ENCODE data around the gene DSCAM. TPM values are rescaled to one million over a fixed set of nuclear protein-coding genes. Genes with fewer than 3 reads are reported as not detected.

DSCAM gene
- polyA plus RNA-seq, 1 experiment, result not detected

DNA sequence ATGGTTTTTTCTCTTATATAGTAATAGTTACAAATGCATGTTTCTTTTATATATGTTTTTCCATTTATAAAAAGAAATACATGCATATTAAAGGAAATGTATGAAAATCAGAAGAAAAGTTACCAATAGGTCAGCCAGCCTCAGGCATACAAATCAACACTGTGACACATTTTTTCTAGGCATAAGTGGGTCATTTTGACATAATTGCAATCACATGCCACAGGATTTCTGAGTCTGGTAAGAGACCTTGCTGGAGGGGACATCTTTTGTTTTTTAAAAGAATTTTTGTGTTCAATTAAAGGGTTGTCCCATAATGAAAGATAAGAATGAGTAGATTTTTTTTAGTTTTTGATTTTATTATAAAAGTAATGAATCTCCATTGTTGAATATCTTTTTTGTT, 506.6 kb downstream of the DSCAM start:
- no peak overlapping the region for H3K27ac ChIP-seq (ENCODE audit: low read depth, low read length)
- H3K9me3 ChIP-seq (ENCODE audit: control insufficient read depth, insufficient read depth, low read length), result peaks cover 13% of the 10 kb centered on the region
- H3K27me3 ChIP-seq (ENCODE audit: control insufficient read depth, insufficient read depth, low read length), result no peaks in the 10 kb centered on the region
- TF ChIP-seq, protein P1, sequence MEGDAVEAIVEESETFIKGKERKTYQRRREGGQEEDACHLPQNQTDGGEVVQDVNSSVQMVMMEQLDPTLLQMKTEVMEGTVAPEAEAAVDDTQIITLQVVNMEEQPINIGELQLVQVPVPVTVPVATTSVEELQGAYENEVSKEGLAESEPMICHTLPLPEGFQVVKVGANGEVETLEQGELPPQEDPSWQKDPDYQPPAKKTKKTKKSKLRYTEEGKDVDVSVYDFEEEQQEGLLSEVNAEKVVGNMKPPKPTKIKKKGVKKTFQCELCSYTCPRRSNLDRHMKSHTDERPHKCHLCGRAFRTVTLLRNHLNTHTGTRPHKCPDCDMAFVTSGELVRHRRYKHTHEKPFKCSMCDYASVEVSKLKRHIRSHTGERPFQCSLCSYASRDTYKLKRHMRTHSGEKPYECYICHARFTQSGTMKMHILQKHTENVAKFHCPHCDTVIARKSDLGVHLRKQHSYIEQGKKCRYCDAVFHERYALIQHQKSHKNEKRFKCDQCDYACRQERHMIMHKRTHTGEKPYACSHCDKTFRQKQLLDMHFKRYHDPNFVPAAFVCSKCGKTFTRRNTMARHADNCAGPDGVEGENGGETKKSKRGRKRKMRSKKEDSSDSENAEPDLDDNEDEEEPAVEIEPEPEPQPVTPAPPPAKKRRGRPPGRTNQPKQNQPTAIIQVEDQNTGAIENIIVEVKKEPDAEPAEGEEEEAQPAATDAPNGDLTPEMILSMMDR (IDR thresholded peaks at IDR 0.05; ENCODE audit: low read depth, low read length), result no peak
- POLR2A ChIA-PET, result no interaction called here
- no peak for DNase-seq (ENCODE audit: low read depth, low spot score)
- CTCF ChIA-PET, result no interaction called here
- H3K4me3 ChIP-seq (ENCODE audit: low read depth, low read length), result no peak overlapping the region

- POLR2A ChIA-PET, result no interaction called here
- DNase-seq (ENCODE audit: low read depth, low spot score), result no peak
- Histone ChIP-seq H3K4me3 (ENCODE audit: low read depth, low read length) (no peak overlapping the region), H3K9me3 (ENCODE audit: control insufficient read depth, insufficient read depth, low read length) (peaks cover 22% of the 10 kb centered on the region), H3K27me3 (ENCODE audit: control insufficient read depth, insufficient read depth, low read length) (no peaks in the 10 kb centered on the region), H3K27ac (ENCODE audit: low read depth, low read length) (no peak overlapping the region)
- CTCF ChIA-PET, result no interaction called here
- TF ChIP-seq, protein P1 (IDR thresholded peaks at IDR 0.05; ENCODE audit: low read depth, low read length), result no peak
These were observed 507.9 kb downstream of the DSCAM start for GRCh38 chr21:40339050-40339449.

DNA sequence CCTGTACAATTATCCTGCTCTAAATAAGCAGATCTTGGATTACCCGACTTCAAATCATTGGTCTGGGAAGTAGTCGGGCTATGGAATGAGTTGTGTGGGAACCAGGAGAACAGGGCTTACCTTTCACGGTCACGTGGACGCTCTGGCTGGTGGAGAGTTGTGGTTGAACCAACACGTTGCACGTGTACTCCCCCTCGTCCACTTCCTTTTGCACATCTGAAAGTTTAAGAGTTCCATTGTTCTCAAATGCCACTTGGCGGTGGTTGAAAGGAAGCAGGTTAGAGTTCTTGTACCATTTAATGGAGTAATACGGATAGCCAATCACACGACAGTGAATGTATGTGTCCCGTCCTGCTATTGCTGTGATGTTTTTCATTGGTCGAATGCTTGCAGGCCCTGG, 509.0 kb downstream of the DSCAM start:
- Histone ChIP-seq H3K9me3 (ENCODE audit: control insufficient read depth, insufficient read depth, low read length) (peaks cover 27% of the 10 kb centered on the region), H3K27ac (ENCODE audit: low read depth, low read length) (no peak overlapping the region), H3K4me3 (ENCODE audit: low read depth, low read length) (no peak overlapping the region), H3K27me3 (ENCODE audit: control insufficient read depth, insufficient read depth, low read length) (no peaks in the 10 kb centered on the region)
- TF ChIP-seq, protein P1 (IDR thresholded peaks at IDR 0.05; ENCODE audit: low read depth, low read length), result no peak
- no peak for DNase-seq (ENCODE audit: low read depth, low spot score)
- ChIA-PET POLR2A (no interaction called here), CTCF (no interaction called here)

DNA sequence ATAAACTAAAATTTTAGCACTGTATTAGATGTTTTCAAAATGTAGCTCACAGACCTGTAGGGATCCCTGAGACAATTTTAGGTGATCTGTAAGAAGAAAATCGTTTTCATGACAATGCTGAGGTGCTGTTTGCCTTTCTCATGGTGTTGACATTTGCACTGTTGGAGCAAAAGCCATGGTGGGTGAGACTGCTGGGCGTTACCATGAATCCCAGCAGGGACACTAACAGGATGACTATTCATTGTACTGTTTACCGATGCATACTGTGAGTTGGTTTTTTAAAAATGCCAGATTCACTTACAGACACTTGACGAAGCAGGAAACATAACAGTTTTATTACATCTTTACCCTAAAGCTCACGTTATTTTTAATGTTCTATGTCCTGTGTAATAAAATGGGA, 511.3 kb downstream of the DSCAM start:
- Histone ChIP-seq H3K9me3 (ENCODE audit: control insufficient read depth, insufficient read depth, low read length) (peaks cover 24% of the 10 kb centered on the region), H3K27ac (ENCODE audit: low read depth, low read length) (no peak overlapping the region), H3K27me3 (ENCODE audit: control insufficient read depth, insufficient read depth, low read length) (no peaks in the 10 kb centered on the region), H3K4me3 (ENCODE audit: low read depth, low read length) (no peak overlapping the region)
- TF ChIP-seq, protein P1 (IDR thresholded peaks at IDR 0.05; ENCODE audit: low read depth, low read length), result no peak
- ChIA-PET CTCF (no interaction called here), POLR2A (no interaction called here)
- DNase-seq (ENCODE audit: low read depth, low spot score), result no peak

DNA sequence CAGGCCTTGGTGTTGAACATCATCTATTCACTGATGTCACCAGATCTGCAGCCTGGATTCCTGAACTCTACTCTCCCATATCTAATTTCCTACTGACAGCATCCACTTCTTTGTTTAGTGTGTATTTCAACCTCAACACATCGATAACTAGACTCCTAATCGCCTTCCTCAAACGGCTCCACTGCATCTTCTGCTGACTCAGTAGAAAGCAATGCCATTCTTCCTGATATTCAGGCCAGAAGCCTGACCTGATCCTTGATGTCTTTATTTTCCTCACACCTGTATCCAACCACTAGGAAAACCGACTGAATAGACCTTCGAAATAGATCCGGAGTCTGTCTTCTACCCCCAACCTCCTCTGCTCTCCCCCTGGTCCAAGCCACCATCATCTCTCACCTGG, 512.8 kb downstream of the DSCAM start:
- TF ChIP-seq, protein P1 (IDR thresholded peaks at IDR 0.05; ENCODE audit: low read depth, low read length), result no peak
- H3K9me3 ChIP-seq (ENCODE audit: control insufficient read depth, insufficient read depth, low read length), result peaks cover 22% of the 10 kb centered on the region
- ChIA-PET CTCF (no interaction called here), POLR2A (no interaction called here)
- H3K27me3 ChIP-seq (ENCODE audit: control insufficient read depth, insufficient read depth, low read length), result no peaks in the 10 kb centered on the region
- DNase-seq (ENCODE audit: low read depth, low spot score), result no peak
- H3K27ac ChIP-seq (ENCODE audit: low read depth, low read length), result no peak overlapping the region
- no peak overlapping the region for H3K4me3 ChIP-seq (ENCODE audit: low read depth, low read length)
